NCI-H345 treated with DMSO at 0.1 percent for 48 hours (cell line): ENCODE results near the gene TRIM28.
"Not testable (repeated sequence)": the region's sequence is repeated elsewhere in the genome, so short reads cannot be mapped to it uniquely, and the experiment has no call there.

Experiments used
- DNase-seq: peaks from one replicate; lab custom pipeline; 2025; ENCODE audit not compliant: unreplicated experiment; lab: John Stamatoyannopoulos, UW

The TRIM28 gene

GRCh38 chr19:58518256-58519086 lies 25.4 kb upstream of the TRIM28 start:
- no peak for DNase-seq

DNA sequence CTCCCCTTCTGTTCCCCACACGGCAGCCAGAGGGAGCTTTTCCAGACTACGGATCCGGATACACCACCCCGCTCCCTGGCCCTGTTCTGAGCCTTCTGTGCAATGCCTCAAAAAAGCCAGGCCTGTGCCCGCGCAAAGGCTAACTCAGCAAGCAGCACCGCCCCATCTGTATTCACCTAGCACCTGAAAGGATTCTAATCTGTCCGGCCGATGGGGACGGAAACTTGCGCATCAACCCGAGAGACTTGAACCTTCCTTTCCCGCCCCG lies 24.8 kb upstream of the TRIM28 start:
- peak; percentile 3 for DNase-seq

DNA sequence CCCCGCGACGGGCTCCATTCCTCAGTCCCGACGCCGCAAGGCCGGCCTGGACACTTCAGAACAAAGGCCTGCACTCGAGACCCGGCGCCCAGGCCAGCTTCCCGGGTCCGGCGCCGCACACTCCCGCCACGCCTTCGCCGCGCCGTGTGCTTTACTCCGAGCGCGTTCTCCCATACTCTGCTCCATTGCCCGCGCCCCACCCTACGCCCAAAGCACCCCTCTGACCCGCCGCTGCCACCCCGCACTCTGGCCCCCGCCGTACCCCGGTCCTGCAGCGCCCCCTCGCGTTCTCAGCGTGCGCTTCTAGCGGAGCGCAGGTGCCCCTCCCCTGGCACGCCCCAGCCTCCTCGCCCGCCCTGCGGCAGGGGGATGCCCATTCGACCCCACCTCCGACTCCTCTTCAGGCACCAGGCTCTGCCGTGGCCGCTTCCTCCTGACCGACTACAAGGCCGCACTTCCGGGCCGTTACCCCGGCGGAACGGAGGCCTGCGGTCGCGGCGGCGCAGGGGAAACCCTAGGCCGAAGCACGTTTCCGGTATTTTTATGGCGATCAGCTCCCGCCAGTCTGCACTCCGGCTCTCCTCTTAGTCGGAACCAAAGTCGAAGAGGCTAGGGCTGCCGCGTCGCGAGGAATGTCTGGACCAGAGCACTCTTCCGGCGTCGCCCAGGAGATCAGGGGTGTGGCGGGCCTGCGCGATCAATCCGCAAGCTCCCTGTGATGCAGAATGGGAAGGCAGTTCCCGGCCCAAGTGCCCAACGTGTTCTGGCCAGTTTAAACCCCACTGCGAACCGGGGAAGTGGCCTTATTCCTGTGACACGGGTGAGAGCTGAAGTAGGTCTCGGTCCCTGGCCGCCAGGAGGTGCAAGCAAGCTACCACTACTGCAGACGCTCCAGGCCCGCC lies 24.3 kb upstream of the TRIM28 start, which contains the start of gene ZBTB45:
Gene ZBTB45 (minus strand): TSS at position 456 of the 902 bp plus-strand sequence. CDS start 2,137 bp downstream, outside the sequence.
- DNase-seq: peak; percentile 84

GRCh38 chr19:58520257-58520599 lies 23.6 kb upstream of the TRIM28 start:
- no peak for DNase-seq

DNA sequence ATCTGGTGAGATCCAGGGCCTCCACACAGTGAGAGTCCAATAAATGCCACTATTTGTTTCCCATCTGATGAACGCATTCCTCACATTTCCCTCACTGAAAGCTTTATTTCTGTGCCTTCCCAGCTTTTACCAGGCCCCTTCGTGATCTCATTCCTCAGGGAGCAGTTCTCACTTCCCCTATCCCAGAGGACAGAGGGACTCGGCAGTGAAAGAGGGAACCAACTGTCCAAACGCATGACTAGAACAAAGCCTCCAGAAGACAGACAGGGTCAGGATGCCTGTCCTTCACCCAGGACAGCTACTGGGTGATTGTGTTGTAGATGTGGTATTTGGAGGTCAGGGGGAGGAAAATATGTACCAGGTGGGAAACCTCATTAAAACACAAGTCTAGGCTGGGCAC lies 22.2 kb upstream of the TRIM28 start:
- no peak for DNase-seq

DNA sequence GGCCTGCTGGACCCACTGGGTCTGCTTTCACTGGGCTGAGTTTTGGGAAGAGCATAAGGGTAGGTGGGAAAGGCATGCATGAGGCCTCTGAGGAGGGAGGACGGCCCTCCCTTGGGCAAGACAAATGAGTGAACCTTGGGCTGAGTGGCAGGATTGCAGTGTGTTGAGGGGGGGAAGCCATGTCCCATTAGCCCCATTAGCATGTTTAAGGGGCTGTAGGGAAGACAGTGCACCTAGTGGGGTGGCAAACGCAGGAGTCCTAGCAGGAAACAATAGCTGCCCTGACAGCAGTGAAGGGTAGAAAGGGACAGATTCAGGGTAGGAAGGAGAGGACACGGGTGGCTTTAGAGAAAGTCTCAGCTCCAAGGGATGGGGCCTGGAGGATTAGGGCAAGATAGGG lies 21.2 kb upstream of the TRIM28 start:
- no peak for DNase-seq

DNA sequence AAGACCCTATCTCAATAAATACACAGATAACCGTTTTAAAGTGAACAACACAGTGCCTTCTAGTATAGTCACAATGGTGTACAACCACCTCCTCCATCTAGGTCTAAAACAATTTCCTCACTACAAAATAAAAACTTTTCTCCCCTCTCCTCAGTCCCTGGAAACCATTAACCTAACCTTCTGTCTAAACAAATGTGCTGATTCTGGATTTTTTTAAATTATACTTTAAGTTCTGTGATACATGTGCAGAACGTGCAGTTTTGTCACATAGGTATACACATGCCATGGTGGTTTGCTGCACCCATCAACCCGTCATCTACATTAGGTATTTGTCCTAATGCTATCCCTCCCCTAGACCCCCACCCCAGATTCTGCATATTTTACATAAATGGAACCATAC lies 14.5 kb upstream of the TRIM28 start:
- DNase-seq: no peak

GRCh38 chr19:58531034-58531840 lies 12.6 kb upstream of the TRIM28 start:
- no peak for DNase-seq

- DNase-seq: no peak
These were observed 8.0 kb upstream of the TRIM28 start for GRCh38 chr19:58535857-58536256.

GRCh38 chr19:58536852-58537798 lies 6.7 kb upstream of the TRIM28 start:
- no peak for DNase-seq

- DNase-seq: peak; percentile 36
These were observed 5.4 kb upstream of the TRIM28 start for GRCh38 chr19:58538257-58539168.

DNA sequence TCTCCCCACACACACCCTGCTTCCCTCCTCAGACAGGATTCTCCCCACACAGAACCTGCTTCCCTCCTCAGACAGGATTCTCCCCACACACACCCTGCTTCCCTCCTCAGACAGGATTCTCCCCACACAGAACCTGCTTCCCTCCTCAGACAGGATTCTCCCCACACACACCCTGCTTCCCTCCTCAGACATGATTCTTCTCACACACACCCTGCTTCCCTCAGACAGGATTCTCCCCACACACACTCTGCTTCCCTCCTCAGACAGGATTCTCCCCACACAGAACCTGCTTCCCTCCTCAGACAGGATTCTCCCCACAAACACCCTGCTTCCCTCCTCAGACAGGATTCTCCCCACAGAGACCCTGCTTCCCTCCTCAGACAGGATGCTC lies 4.7 kb upstream of the TRIM28 start:
- DNase-seq: not testable (repeated sequence)

DNA sequence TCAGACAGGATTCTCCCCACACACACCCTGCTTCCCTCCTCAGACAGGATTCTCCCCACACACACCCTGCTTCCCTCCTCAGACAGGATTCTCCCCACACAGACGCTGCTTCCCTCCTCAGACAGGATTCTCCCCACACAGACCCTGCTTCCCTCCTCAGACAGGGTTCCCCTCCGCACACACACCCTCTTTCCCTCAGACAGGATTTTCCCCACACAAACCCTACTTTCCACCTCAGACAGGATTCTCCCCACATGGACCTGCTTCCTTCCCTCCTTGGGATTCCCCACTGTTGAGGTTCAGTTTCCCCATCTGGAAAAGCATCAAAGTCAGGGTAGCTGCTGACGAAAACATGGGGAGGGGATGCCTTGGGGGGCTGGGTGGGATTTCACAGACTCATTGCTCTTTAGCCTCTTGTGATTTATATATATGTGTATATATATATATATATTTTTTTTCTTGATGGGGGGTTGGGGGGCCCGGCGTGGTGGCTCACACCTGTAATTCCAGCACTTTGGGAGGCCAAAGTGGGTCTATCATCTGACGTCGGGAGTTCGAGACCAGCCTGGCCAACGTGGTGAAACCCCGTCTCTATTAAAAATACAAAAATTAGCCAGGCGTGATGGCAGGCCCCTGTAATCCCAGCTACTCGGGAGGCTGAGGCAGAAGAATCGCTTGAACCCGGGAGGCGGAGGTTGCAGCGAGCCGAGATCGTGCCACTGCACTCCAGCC lies 1.1 kb upstream of the TRIM28 start:
- DNase-seq: not testable (repeated sequence)

DNA sequence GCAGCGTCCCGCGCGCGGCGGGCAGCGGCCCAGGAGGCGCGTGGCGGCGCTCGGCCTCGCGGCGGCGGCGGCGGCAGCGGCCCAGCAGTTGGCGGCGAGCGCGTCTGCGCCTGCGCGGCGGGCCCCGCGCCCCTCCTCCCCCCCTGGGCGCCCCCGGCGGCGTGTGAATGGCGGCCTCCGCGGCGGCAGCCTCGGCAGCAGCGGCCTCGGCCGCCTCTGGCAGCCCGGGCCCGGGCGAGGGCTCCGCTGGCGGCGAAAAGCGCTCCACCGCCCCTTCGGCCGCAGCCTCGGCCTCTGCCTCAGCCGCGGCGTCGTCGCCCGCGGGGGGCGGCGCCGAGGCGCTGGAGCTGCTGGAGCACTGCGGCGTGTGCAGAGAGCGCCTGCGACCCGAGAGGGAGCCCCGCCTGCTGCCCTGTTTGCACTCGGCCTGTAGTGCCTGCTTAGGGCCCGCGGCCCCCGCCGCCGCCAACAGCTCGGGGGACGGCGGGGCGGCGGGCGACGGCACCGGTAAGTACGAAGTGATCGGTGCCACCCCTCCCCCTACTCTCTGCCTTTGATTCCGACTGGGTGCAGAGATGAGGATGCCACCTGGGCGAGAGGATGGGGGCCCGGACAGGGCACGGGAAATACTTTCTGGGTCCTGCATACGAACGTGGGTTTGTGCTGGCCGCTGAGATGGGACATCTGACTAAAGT lies 874 bp downstream of the TRIM28 start:
- no peak for DNase-seq

DNA sequence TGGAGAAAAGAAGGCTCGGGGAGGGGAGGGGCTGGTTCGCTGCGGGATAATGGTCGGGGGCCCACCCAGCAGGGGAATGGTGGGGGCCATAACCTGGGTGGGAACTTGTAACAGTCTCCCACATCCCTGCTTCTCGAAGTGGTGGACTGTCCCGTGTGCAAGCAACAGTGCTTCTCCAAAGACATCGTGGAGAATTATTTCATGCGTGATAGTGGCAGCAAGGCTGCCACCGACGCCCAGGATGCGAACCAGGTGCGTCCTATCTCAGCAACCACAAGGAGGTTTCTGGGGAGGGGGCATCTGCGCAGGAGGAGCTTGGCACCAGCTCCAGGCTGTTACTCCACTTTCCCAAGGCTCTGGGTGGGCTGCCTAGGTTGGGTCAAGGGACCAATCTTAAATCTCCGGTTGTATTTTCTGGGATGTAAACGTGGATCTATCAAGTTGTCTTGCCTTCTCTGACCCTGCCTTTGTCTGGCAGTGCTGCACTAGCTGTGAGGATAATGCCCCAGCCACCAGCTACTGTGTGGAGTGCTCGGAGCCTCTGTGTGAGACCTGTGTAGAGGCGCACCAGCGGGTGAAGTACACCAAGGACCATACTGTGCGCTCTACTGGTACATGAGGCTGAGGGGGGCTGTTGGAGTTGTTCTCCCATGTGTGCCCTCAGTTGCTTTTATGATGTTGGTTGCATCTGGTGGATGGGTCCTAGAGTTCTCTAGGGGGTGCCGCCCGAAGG lies 1.6 kb downstream of the TRIM28 start:
- no peak for DNase-seq

GRCh38 chr19:58546019-58546530 lies 2.2 kb downstream of the TRIM28 start:
- no peak for DNase-seq
